Measurements from ENCODE around the gene MAG. TPM values are rescaled to one million over a fixed set of nuclear protein-coding genes. Genes with fewer than 3 reads are reported as not detected.
"Not testable (repeated sequence)": the region's sequence is repeated elsewhere in the genome, so short reads cannot be mapped to it uniquely, and the experiment has no call there.

The MAG gene
- total and polyA plus RNA-seq, 2 donors (not counting 1 experiment from before 2014, with no cell fraction given), result 0.50 TPM; not detected in 1

DNA sequence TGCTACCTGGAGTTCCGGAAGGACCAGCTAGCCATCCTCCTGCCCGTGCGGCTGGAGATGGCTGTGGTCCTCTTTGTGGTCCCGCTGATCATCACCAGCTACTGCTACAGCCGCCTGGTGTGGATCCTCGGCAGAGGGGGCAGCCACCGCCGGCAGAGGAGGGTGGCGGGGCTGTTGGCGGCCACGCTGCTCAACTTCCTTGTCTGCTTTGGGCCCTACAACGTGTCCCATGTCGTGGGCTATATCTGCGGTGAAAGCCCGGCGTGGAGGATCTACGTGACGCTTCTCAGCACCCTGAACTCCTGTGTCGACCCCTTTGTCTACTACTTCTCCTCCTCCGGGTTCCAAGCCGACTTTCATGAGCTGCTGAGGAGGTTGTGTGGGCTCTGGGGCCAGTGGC, 67.4 kb downstream of the MAG start:
- not testable (repeated sequence) for H3K27ac ChIP-seq (ENCODE audit: insufficient read depth, low read length); DNase-seq (ENCODE audit: low read depth in 2 of 2); H3K79me2 ChIP-seq (ENCODE audit: control insufficient read depth, insufficient read depth, low read length); H4K20me1 ChIP-seq (ENCODE audit: control insufficient read depth, extremely low read depth, insufficient read depth, low read length); H3K36me3 ChIP-seq (ENCODE audit: control insufficient read depth, insufficient read depth, low read length); H3K9ac ChIP-seq (ENCODE audit: insufficient read depth, low read length); H3K27me3 ChIP-seq (ENCODE audit: control insufficient read depth, insufficient read depth, low read length); H3K4me1 ChIP-seq (ENCODE audit: control insufficient read depth, extremely low read depth, insufficient read depth, low read length); H2AFZ ChIP-seq (ENCODE audit: low read length); H3K9me3 ChIP-seq (ENCODE audit: control insufficient read depth, insufficient read depth, low read depth, low read length); H3K4me3 ChIP-seq (replicated peaks in 1 of 4; ENCODE audit: control extremely low read depth in 1 of 4, insufficient read depth in 1 of 4, low read depth in 3 of 4, low read length in 4 of 4); H3K4me2 ChIP-seq (ENCODE audit: extremely low read depth, insufficient read depth, low read length)

DNA sequence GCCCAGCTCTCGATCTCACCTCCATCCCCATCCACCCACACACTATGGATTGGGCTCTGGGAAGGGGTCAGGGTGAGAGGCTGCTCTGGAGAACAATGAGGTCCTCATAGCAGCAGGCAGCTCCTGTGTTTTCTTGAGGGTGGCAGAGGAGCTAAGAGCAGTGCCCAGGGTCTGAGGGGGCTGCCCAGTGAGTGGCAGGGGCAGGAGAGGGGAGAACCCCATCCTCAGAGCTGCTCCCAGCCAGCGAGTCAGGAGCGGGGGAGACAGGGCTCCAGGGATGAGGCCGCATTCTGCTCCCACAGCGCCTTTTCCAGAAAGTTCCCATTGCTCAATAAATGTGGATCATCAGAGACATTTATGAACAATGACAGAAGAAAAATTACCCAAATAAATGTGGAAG, 68.1 kb downstream of the MAG start:
- not testable (repeated sequence) for H3K9ac ChIP-seq (ENCODE audit: insufficient read depth, low read length); H3K4me3 ChIP-seq (replicated peaks in 1 of 4; ENCODE audit: control extremely low read depth in 1 of 4, insufficient read depth in 1 of 4, low read depth in 3 of 4, low read length in 4 of 4); H2AFZ ChIP-seq (ENCODE audit: low read length); H3K79me2 ChIP-seq (ENCODE audit: control insufficient read depth, insufficient read depth, low read length); H3K27ac ChIP-seq (ENCODE audit: insufficient read depth, low read length); H3K36me3 ChIP-seq (ENCODE audit: control insufficient read depth, insufficient read depth, low read length); H3K27me3 ChIP-seq (ENCODE audit: control insufficient read depth, insufficient read depth, low read length); H3K9me3 ChIP-seq (ENCODE audit: control insufficient read depth, insufficient read depth, low read depth, low read length); H4K20me1 ChIP-seq (ENCODE audit: control insufficient read depth, extremely low read depth, insufficient read depth, low read length); H3K4me2 ChIP-seq (ENCODE audit: extremely low read depth, insufficient read depth, low read length); DNase-seq (ENCODE audit: low read depth in 2 of 2); H3K4me1 ChIP-seq (ENCODE audit: control insufficient read depth, extremely low read depth, insufficient read depth, low read length)

DNA sequence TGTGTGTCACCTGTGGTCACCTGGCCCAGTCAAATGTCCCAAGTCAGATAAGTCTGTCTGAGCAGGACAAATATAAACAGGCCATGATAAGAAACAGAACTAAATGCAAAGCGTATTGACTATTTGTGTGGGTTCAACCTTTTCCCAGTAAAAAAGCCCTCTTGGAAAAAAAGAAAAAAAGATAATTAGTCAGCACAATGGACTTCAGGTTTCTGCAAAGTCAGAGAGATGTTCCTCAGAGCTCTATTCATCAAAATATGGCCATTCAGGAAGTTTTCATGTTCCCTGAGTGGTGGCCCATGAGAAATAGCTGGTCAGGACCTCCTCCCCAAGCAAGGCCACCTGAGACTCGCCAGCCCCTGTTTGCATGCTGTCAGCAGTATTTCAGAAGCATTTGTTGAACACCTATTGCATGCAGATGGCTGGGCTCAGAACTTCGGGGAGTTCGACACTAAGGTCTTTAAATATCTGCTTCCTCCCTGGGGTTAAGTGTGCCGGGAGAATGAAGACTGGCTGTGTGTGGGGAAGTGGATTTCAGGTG, 69.0 kb downstream of the MAG start:
- Histone ChIP-seq H3K4me1 (ENCODE audit: control insufficient read depth, extremely low read depth, insufficient read depth, low read length) (no peaks in the 10 kb centered on the region), H3K27me3 (ENCODE audit: control insufficient read depth, insufficient read depth, low read length) (no peaks in the 10 kb centered on the region), H3K9me3 (ENCODE audit: control insufficient read depth, insufficient read depth, low read depth, low read length) (no peaks in the 10 kb centered on the region), H3K79me2 (ENCODE audit: control insufficient read depth, insufficient read depth, low read length) (no peaks in the 10 kb centered on the region), H3K4me2 (ENCODE audit: extremely low read depth, insufficient read depth, low read length) (no peak overlapping the region), H3K4me3 (replicated peaks in 1 of 4; ENCODE audit: control extremely low read depth in 1 of 4, insufficient read depth in 1 of 4, low read depth in 3 of 4, low read length in 4 of 4) (no peak overlapping the region), H4K20me1 (ENCODE audit: control insufficient read depth, extremely low read depth, insufficient read depth, low read length) (no peaks in the 10 kb centered on the region), H3K9ac (ENCODE audit: insufficient read depth, low read length) (no peak overlapping the region), H2AFZ (ENCODE audit: low read length) (no peak overlapping the region), H3K36me3 (ENCODE audit: control insufficient read depth, insufficient read depth, low read length) (no peaks in the 10 kb centered on the region), H3K27ac (ENCODE audit: insufficient read depth, low read length) (no peak overlapping the region)
- no peak for DNase-seq (ENCODE audit: low read depth in 2 of 2)
- TF ChIP-seq, protein P1, sequence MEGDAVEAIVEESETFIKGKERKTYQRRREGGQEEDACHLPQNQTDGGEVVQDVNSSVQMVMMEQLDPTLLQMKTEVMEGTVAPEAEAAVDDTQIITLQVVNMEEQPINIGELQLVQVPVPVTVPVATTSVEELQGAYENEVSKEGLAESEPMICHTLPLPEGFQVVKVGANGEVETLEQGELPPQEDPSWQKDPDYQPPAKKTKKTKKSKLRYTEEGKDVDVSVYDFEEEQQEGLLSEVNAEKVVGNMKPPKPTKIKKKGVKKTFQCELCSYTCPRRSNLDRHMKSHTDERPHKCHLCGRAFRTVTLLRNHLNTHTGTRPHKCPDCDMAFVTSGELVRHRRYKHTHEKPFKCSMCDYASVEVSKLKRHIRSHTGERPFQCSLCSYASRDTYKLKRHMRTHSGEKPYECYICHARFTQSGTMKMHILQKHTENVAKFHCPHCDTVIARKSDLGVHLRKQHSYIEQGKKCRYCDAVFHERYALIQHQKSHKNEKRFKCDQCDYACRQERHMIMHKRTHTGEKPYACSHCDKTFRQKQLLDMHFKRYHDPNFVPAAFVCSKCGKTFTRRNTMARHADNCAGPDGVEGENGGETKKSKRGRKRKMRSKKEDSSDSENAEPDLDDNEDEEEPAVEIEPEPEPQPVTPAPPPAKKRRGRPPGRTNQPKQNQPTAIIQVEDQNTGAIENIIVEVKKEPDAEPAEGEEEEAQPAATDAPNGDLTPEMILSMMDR (conservative IDR thresholded peaks at IDR 0.05 in 1 of 2, IDR thresholded peaks at IDR 0.05 in 1 of 2; ENCODE audit: low read depth in 1 of 2, low read length in 2 of 2), result no peak
- no peak for TF ChIP-seq EZH2 (IDR thresholded peaks at IDR 0.05; ENCODE audit: low read length, missing control alignments)

DNA sequence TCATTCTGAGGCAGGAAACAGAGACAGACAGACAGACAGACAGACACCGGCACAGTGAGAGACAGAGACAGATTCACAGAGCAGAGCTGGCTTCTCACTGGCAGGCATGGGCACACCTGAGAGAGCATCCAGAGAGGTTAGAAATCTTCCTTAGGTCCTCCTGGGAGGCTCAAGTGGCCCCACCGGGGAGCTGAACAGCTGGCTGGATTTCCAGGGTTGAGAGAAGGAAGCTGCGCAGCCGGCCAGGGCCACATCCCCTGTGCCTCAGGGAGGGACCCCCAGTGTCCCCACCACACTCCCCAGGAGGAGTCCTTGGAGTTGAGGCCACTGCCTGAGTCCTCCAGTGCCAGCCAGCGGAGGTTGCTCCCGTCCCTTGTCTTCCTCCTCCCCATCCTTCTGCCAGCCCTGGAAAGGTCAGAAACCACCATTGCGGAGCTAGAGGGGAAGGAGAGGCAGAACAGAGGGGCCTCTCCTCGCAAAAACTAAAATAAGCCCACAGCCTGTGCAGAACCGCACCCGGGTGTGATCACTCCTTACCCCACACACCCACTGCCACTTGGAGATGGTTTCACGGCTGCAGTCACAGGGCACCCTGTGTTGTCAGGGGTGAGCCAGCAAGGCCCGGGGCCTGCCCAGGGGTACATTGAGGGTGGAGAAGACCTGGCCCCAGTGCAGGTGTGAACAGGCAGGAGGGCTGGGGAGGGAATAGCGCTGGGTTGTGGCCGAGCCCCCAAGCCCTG, 70.5 kb downstream of the MAG start:
- no peak overlapping the region for H3K27ac ChIP-seq (ENCODE audit: insufficient read depth, low read length)
- no peak overlapping the region for H3K9ac ChIP-seq (ENCODE audit: insufficient read depth, low read length)
- no peaks in the 10 kb centered on the region for H4K20me1 ChIP-seq (ENCODE audit: control insufficient read depth, extremely low read depth, insufficient read depth, low read length)
- TF ChIP-seq, protein P1 (conservative IDR thresholded peaks at IDR 0.05 in 1 of 2, IDR thresholded peaks at IDR 0.05 in 1 of 2; ENCODE audit: low read depth in 1 of 2, low read length in 2 of 2), result no peak
- TF ChIP-seq EZH2 (IDR thresholded peaks at IDR 0.05; ENCODE audit: low read length, missing control alignments), result no peak
- H3K27me3 ChIP-seq (ENCODE audit: control insufficient read depth, insufficient read depth, low read length), result no peaks in the 10 kb centered on the region
- H3K4me1 ChIP-seq (ENCODE audit: control insufficient read depth, extremely low read depth, insufficient read depth, low read length), result no peaks in the 10 kb centered on the region
- no peaks in the 10 kb centered on the region for H3K9me3 ChIP-seq (ENCODE audit: control insufficient read depth, insufficient read depth, low read depth, low read length)
- no peak overlapping the region for H3K4me2 ChIP-seq (ENCODE audit: extremely low read depth, insufficient read depth, low read length)
- H3K79me2 ChIP-seq (ENCODE audit: control insufficient read depth, insufficient read depth, low read length), result no peaks in the 10 kb centered on the region
- H3K36me3 ChIP-seq (ENCODE audit: control insufficient read depth, insufficient read depth, low read length), result no peaks in the 10 kb centered on the region
- DNase-seq (ENCODE audit: low read depth in 2 of 2), result no peak
- no peak overlapping the region for H2AFZ ChIP-seq (ENCODE audit: low read length)
- H3K4me3 ChIP-seq (replicated peaks in 1 of 4; ENCODE audit: control extremely low read depth in 1 of 4, insufficient read depth in 1 of 4, low read depth in 3 of 4, low read length in 4 of 4), result no peak overlapping the region

All from fibroblast of lung (primary cell).